Measurements from ENCODE around the gene BDKRB2. TPM values are rescaled to one million over a fixed set of nuclear protein-coding genes. Genes with fewer than 3 reads are reported as not detected.
"Not testable (repeated sequence)": the region's sequence is repeated elsewhere in the genome, so short reads cannot be mapped to it uniquely, and the experiment has no call there.

The BDKRB2 gene
- total RNA-seq, 2 experiments from 2014 or later, result 0.12 TPM; not detected in 1

- H3K27me3 Mint-ChIP-seq, result peaks cover 6% of the 10 kb centered on the region
- ChIA-PET POLR2A (no interaction called here), CTCF (interaction anchor here (0.9 to 1.0 kb wide), 2 partner anchors 143 kb away, joined by 3 read pairs; no protein-coding TSS in a partner anchor)
- H3K4me3 Mint-ChIP-seq, result no peak overlapping the region
- no peak for DNase-seq
- no peaks in the 10 kb centered on the region for H3K4me1 Mint-ChIP-seq (ENCODE audit: low read depth)
- H3K27ac Mint-ChIP-seq, result no peak overlapping the region
- no peaks in the 10 kb centered on the region for H3K36me3 Mint-ChIP-seq
- H3K9me3 Mint-ChIP-seq, result no peaks in the 10 kb centered on the region
- intact Hi-C loops (cut with micrococcal nuclease), result no loop called here
These were observed 39.1 kb downstream of the BDKRB2 start for GRCh38 chr14:96243785-96244184.

GRCh38 chr14:96245074-96245473, 40.4 kb downstream of the BDKRB2 start:
- H3K4me3 Mint-ChIP-seq; intact Hi-C loops (cut with micrococcal nuclease); DNase-seq; CTCF ChIA-PET; POLR2A ChIA-PET; H3K4me1 Mint-ChIP-seq (ENCODE audit: low read depth); H3K36me3 Mint-ChIP-seq; H3K9me3 Mint-ChIP-seq; H3K27ac Mint-ChIP-seq; H3K27me3 Mint-ChIP-seq: not testable (repeated sequence)

GRCh38 chr14:96245710-96246538, 41.3 kb downstream of the BDKRB2 start:
- peaks cover 6% of the 10 kb centered on the region for H3K27me3 Mint-ChIP-seq
- DNase-seq, result no peak
- H3K27ac Mint-ChIP-seq, result no peak overlapping the region
- intact Hi-C loops (cut with micrococcal nuclease), result no loop called here
- CTCF ChIA-PET, result no interaction called here
- H3K4me3 Mint-ChIP-seq, result no peak overlapping the region
- POLR2A ChIA-PET, result no interaction called here
- H3K4me1 Mint-ChIP-seq (ENCODE audit: low read depth), result no peaks in the 10 kb centered on the region
- no peaks in the 10 kb centered on the region for H3K36me3 Mint-ChIP-seq
- no peaks in the 10 kb centered on the region for H3K9me3 Mint-ChIP-seq

- Mint-ChIP-seq H3K4me1 (ENCODE audit: low read depth) (no peaks in the 10 kb centered on the region), H3K9me3 (no peaks in the 10 kb centered on the region), H3K27ac (no peak overlapping the region), H3K36me3 (no peaks in the 10 kb centered on the region), H3K4me3 (no peak overlapping the region), H3K27me3 (peaks cover 6% of the 10 kb centered on the region)
- intact Hi-C loops (cut with micrococcal nuclease), result no loop called here
- no peak for DNase-seq
- ChIA-PET CTCF (no interaction called here), POLR2A (no interaction called here)
These were observed 41.9 kb downstream of the BDKRB2 start for GRCh38 chr14:96246539-96246847.

- Mint-ChIP-seq H3K27me3 (peaks cover 9% of the 10 kb centered on the region), H3K36me3 (no peaks in the 10 kb centered on the region), H3K9me3 (no peaks in the 10 kb centered on the region), H3K4me1 (ENCODE audit: low read depth) (no peaks in the 10 kb centered on the region), H3K27ac (no peak overlapping the region), H3K4me3 (no peak overlapping the region)
- CTCF ChIA-PET, result no interaction called here
- POLR2A ChIA-PET, result no interaction called here
- intact Hi-C loops (cut with micrococcal nuclease), result no loop called here
- no peak for DNase-seq
These were observed 42.4 kb downstream of the BDKRB2 start for GRCh38 chr14:96247031-96247430.

GRCh38 chr14:96249029-96249428, 44.4 kb downstream of the BDKRB2 start:
- H3K27ac Mint-ChIP-seq, result no peak overlapping the region
- POLR2A ChIA-PET, result no interaction called here

GRCh38 chr14:96250485-96250884, 45.8 kb downstream of the BDKRB2 start:
- Mint-ChIP-seq H3K27me3 (peaks cover 22% of the 10 kb centered on the region), H3K27ac (no peak overlapping the region), H3K9me3 (no peaks in the 10 kb centered on the region), H3K36me3 (no peaks in the 10 kb centered on the region), H3K4me1 (ENCODE audit: low read depth) (no peaks in the 10 kb centered on the region), H3K4me3 (no peak overlapping the region)
- POLR2A ChIA-PET, result no interaction called here
- DNase-seq, result no peak
- intact Hi-C loops (cut with micrococcal nuclease), result no loop called here
- CTCF ChIA-PET, result no interaction called here

More at GRCh38 chr14:96249029-96249428, 44.4 kb downstream of the BDKRB2 start:
- intact Hi-C loops (cut with micrococcal nuclease), result no loop called here
- DNase-seq, result no peak
- Mint-ChIP-seq H3K4me3 (no peak overlapping the region), H3K27me3 (peaks cover 19% of the 10 kb centered on the region), H3K4me1 (ENCODE audit: low read depth) (no peaks in the 10 kb centered on the region), H3K36me3 (no peaks in the 10 kb centered on the region), H3K9me3 (no peaks in the 10 kb centered on the region)
- CTCF ChIA-PET, result no interaction called here

GRCh38 chr14:96251656-96252155, 47.1 kb downstream of the BDKRB2 start:
- Mint-ChIP-seq H3K27me3 (peaks cover 20% of the 10 kb centered on the region), H3K36me3 (no peaks in the 10 kb centered on the region), H3K27ac (no peak overlapping the region), H3K4me3 (no peak overlapping the region), H3K9me3 (no peaks in the 10 kb centered on the region), H3K4me1 (ENCODE audit: low read depth) (no peaks in the 10 kb centered on the region)
- intact Hi-C loops (cut with micrococcal nuclease), result no loop called here
- CTCF ChIA-PET, result no interaction called here
- no peak for DNase-seq
- POLR2A ChIA-PET, result no interaction called here

GRCh38 chr14:96252323-96252998, 47.8 kb downstream of the BDKRB2 start:
- H3K27ac Mint-ChIP-seq, result no peak overlapping the region
- peaks cover 24% of the 10 kb centered on the region for H3K27me3 Mint-ChIP-seq
- H3K9me3 Mint-ChIP-seq, result no peaks in the 10 kb centered on the region
- DNase-seq, result no peak
- H3K4me1 Mint-ChIP-seq (ENCODE audit: low read depth), result no peaks in the 10 kb centered on the region
- CTCF ChIA-PET, result no interaction called here
- H3K4me3 Mint-ChIP-seq, result no peak overlapping the region
- intact Hi-C loops (cut with micrococcal nuclease), result no loop called here
- POLR2A ChIA-PET, result no interaction called here
- no peaks in the 10 kb centered on the region for H3K36me3 Mint-ChIP-seq

- peaks cover 24% of the 10 kb centered on the region for H3K27me3 Mint-ChIP-seq
- no peaks in the 10 kb centered on the region for H3K36me3 Mint-ChIP-seq
- H3K9me3 Mint-ChIP-seq, result no peaks in the 10 kb centered on the region
- ChIA-PET POLR2A (no interaction called here), CTCF (no interaction called here)
- intact Hi-C loops (cut with micrococcal nuclease), result no loop called here
- H3K27ac Mint-ChIP-seq, result no peak overlapping the region
- no peaks in the 10 kb centered on the region for H3K4me1 Mint-ChIP-seq (ENCODE audit: low read depth)
- no peak for DNase-seq
- no peak overlapping the region for H3K4me3 Mint-ChIP-seq
These were observed 48.4 kb downstream of the BDKRB2 start for GRCh38 chr14:96252999-96253539.

- Mint-ChIP-seq H3K4me3 (no peak overlapping the region), H3K4me1 (ENCODE audit: low read depth) (no peaks in the 10 kb centered on the region), H3K9me3 (no peaks in the 10 kb centered on the region), H3K27me3 (peaks cover 21% of the 10 kb centered on the region), H3K36me3 (no peaks in the 10 kb centered on the region), H3K27ac (no peak overlapping the region)
- ChIA-PET POLR2A (no interaction called here), CTCF (no interaction called here)
- DNase-seq, result no peak
- intact Hi-C loops (cut with micrococcal nuclease), result no loop called here
These were observed 50.0 kb downstream of the BDKRB2 start for GRCh38 chr14:96254687-96255086.

GRCh38 chr14:96255501-96256366, 51.1 kb downstream of the BDKRB2 start, which contains the start of gene BDKRB1:
Gene BDKRB1, plus strand, starts transcription at chr14:96256210. Its CDS starts 7,473 bp downstream, at chr14:96263683.
- Mint-ChIP-seq H3K9me3 (no peaks in the 10 kb centered on the region), H3K4me1 (ENCODE audit: low read depth) (no peaks in the 10 kb centered on the region), H3K36me3 (no peaks in the 10 kb centered on the region), H3K27me3 (peaks cover 24% of the 10 kb centered on the region), H3K27ac (no peak within 1 kb of the TSS), H3K4me3 (no peak within 1 kb of the TSS)
- no peak for DNase-seq
- POLR2A ChIA-PET, result no interaction called here
- CTCF ChIA-PET, result interaction anchor here (1.2 kb wide), 1 partner anchor 20 kb away, joined by 3 read pairs; no protein-coding TSS in a partner anchor
- intact Hi-C loops (cut with micrococcal nuclease), result no loop called here
